Activated T-cell treated with anti-CD3 and anti-CD28 coated beads for 48 hours (primary cell): Measurements from ENCODE around the gene ESF1.
A peak's percentile ranks its signal among the peaks of the same experiment; 100 is the strongest.

ENCODE experiments used
- DNase-seq: peaks from one replicate; pipeline ENCODE4 v3.0.0-alpha.2; 2020; ENCODE audit warnings: low read depth

ESF1 gene

GRCh38 chr20:13784893-13785715 lies at the start of gene ESF1, which contains the start of gene NDUFAF5:
TSS of gene ESF1 (minus strand) at chr20:13784919. CDS start at chr20:13783140, 1,779 bp downstream.
TSS of gene NDUFAF5 (plus strand) at chr20:13785028. CDS start at chr20:13785069, 41 bp downstream.
- DNase-seq: peak; percentile 87

GRCh38 chr20:13831476-13831875 lies 46.8 kb upstream of the ESF1 start:
- DNase-seq: no peak

DNA sequence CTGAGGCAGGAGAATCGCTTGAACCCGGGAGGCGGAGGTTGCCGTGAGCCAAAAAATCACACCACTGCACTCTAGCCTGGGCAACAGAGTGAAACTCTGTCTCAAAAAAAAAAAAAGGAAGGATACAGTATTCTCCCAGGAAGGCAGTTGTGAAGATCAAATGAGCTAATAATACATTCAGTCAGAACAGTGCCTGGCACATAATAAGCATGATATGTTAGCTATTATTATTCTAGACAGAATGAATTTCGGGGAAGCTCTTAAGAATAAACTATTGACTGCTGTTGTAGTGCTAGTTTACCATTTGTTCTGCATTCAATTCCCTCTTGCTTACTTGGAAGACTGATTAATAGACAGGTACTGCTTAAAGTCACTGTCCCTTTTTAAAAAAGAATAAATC lies 40.7 kb upstream of the ESF1 start:
- no peak for DNase-seq

DNA sequence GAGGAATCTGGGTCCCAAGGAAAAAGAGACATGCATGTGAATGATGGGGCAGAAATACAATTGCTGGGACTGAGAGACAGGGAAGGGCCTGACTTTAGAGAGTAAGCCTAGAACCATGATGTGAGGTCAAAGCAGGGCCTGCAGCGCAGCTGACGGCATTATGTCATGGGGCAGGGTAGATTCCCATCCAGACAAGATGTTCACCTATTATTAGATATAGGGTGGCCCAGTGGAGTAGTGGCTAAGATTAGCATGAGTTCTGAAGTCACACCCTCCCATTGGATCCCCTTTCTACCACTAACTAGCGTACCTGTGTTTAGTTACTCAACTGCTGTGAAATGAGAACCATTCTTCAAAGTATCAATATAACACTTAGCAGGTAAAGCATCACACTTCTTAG lies 39.7 kb upstream of the ESF1 start:
- no peak for DNase-seq

DNA sequence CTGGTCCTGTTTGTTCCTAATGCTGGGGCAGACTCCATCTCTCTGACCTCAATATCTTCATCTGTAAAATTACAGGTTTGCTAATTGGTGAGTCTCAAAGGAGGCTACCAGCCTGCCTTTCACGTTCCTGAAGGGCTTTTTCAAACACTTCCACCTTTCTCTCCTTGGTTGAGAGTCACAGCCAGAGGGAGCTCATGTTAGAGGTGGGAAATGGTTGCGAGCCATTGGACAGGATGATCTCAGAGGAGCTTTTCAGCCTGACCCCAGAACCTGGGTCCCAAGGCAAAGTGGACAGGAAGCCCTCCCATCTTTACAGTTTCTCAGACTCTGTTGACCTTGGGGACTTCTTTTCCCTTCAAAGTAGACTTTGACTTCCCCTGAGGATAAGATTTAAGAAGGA lies 37.7 kb upstream of the ESF1 start:
- DNase-seq: no peak

GRCh38 chr20:13821876-13822275 lies 37.2 kb upstream of the ESF1 start:
- no peak for DNase-seq

- no peak for DNase-seq
Observed at GRCh38 chr20:13819885-13820645, 35.3 kb upstream of the ESF1 start.

DNA sequence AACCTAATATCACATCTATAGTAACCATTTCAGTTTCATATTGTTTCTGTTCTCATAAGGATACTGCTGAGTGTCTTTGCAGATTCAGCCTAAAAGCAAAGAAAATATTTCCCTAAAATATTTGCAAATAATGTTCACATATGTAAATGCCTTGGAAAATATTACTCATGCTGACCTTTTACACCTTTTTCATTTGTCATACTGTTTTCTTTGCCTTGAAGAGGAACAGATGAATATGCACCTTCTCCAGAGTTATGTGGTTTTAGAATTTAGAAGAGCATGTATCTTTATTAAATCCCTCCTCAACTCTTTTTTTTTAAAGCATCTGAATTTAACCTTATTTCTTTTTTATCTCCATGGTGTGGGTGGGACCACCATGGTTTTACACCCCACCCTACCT lies 32.6 kb upstream of the ESF1 start:
- DNase-seq: no peak

GRCh38 chr20:13816757-13817156 lies 32.0 kb upstream of the ESF1 start:
- no peak for DNase-seq

DNA sequence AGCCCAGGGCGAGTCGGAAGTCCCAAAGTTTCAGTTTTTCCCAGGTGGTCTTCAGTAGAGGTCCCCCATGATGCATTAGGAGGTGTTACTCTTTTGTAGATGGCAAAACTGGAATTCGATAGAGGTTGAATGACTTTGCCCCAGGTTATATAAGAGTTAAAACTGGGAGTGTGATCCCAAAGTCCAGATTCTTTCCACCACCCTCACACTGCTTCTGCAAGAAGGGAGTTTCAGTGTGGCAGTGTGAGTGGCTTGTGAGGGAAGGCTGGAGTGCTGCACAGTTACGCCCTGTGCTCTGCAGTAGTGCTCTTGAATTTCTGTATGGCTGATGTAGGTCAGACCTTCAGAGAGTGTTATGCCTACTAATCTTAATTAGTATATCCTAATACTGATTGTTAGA lies 30.0 kb upstream of the ESF1 start:
- DNase-seq: no peak

- DNase-seq: no peak
Observed at GRCh38 chr20:13813910-13814309, 29.2 kb upstream of the ESF1 start.

DNA sequence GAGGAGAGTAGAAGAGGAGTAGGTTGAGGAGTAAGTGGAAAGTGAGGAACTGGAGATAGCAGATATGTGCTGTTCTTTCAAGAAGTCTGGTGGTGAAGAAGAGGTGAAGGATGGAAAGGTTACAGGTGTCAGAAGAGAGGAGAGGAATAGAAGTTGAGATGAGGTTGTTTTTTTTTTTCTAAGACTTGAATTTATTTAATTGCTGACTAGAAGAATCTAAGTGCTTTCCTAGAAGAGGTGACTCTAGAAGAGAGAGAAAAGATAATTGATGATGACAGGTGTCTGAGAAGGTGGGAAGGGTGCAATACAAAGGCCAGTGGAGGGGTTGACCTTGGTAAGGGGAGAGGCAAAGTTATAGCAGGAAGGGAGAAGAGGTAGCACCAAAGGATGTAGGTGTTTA lies 25.7 kb upstream of the ESF1 start:
- DNase-seq: no peak

- no peak for DNase-seq
Observed at GRCh38 chr20:13809855-13810254, 25.1 kb upstream of the ESF1 start.

DNA sequence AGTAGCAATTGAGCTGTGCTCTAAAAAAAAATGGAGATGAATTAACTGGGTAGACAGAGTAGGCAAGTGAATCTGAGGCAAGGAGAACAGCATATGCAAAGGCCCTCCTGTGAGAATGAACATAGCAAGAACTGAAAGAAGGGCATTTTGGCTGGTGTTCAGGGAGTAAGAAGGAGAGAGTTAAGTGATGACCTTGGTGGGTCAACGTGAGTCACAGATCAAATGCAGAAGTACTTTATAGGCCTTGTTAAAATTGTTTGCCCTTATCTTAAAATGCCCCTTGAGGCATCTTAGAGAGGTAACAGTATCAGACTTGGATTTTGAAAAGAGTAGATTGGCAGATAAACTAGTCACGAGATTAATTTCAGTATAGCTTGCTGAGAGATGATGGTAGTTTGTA lies 24.7 kb upstream of the ESF1 start:
- no peak for DNase-seq

- no peak for DNase-seq
Observed at GRCh38 chr20:13800728-13801134, 16.0 kb upstream of the ESF1 start.

GRCh38 chr20:13799974-13800373 lies 15.3 kb upstream of the ESF1 start:
- no peak for DNase-seq

DNA sequence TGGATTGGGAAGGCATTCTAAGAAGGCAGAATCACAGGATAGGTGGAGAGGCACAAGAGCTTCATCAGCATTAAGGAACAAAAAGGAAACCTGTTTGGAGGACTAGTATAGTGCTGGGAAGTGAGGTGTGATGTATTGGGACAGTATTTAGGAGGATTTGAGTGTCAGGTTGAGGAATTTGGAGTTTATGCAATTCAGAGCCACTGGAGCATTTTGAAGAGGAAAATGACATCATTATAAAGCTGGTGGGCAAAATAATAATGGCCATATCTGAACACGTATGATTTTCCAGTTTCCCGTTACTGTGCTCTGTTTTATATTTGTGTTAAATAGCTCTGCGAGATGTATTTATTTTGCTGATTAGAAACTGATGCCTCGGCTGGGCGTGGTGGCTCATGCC lies 14.3 kb upstream of the ESF1 start:
- DNase-seq: no peak

DNA sequence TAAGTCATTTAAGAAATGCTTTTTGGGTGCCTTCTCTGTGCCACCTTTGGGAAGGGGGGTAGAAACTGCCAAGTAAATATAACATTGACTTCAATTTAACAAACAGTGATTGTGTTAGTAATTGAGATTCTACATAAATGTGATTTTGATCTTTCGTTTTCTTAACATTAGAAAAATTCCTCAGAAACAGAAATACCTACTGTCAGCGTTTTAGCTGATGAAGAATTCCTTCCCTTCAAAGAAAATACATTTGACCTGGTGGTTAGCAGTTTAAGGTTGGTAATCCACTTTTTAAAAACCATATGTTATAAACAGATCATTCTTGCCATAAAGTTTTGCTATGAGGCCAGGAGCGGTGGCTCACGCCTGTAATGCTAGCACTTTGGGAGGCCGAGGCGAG lies 9.9 kb upstream of the ESF1 start:
- DNase-seq: no peak

DNA sequence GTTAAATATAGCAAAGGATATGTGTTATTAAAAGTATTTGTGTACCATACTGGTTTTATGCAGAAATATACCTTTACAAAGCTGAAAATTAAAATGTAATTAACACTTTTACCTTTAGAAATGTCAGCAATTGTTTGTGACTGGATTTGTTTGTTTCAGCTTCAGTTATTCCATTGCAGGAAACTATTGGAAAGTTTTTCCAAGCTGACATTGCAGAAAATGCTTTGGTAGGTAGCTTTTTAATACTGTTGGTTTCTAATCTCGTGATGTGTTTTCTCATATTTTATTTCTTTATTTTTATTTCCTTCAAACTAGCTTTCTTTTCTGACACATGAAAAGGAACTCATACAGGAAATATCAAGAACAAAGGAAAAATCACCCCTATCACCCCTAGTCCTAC lies 8.3 kb upstream of the ESF1 start:
- no peak for DNase-seq

DNA sequence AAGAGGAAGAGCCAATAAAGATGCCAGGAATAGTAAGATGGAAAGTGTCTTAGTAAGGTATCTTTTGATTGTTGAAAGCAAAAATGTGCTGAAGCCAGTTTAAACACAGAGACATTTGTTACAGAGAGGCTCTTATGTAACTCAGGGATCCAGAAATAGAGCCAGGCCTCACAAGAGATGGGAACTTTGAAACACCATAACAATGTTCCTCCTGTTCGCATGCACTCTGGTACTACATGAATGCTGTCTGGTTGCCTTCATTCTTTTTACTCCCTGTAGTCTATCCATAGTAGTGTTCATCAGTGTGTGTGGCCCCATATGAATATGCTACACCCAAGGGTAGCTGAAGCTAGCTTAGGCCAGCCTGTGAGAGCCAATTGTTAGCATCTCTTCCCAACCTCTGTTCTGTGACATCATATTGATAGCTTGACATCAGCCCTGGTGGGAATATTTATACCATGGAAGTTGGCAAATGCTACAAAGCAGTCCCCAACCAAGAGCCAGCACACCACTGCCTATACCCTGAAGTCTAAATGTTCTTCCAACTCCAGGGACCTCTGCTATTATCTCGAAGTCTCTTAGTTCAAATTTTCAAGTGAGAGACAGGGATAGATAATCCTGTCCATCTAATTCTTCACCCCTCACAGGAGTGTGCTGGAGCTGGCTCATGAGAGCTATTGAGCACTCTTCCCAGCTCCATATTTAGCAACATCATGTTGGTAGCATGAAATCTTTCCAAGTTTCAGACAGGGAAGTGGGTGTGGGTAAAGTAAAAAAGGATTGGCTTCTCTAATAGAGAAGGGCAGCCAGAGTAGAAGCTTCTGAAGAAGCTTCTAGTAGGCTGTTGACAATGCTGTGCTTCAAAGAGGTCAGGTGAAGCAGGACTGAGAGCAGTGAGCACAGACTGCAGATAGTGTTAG lies 7.1 kb upstream of the ESF1 start:
- DNase-seq: no peak

DNA sequence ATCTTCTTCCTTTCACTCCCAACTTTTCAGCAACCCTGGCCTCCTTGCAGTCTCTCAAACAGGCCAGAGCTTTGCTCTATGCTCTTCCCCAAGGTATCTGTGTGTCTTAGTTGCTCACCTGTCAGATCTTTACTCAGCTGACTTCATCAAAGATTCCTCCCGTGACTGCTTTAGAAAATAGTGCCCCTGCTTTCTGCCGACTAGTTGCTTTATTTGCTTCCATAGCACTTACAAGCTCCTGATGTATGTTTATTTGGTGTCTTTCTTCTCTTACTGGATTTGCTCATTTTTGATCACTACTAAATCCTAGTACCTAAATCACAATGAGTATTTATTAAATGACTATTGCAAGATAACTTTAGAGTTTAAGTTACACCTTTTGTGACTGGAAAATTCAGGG lies 6.0 kb upstream of the ESF1 start:
- no peak for DNase-seq

DNA sequence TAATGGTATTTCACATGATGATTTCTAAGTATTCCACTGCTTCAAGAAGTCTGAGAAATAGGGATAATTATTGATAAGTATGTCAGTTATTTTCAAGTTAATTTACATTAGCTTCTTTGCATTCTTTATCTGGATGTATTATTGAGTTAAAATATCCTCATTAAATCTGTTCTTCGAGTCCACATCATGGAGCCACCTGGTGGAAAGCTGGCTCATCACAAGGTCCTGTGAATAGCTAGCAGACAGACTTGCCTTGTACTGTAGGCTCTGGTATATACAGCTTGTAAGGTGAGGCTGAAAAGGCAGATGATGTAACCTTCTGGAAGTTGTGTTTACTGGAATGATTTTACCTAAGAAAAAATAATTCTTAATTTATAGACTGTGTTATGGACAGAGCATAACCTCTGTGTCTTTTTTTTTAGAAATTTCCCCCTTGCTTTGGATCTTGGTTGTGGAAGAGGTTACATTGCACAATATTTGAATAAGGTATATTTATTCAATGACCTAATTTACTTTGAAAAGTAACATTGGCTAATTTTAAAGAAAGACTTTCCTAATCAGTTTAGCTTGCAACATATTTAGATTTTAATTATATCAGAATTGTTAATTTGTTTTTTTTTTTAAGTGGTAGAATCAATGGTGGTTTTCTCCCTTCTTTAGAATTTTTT lies 3.6 kb upstream of the ESF1 start:
- peak; percentile 9 for DNase-seq
